ENCODE results near the gene RBM4B.

The RBM4B gene

GRCh38 chr11:66626382-66626781 is 51.3 kb downstream of the RBM4B start:
- TF ChIP-seq ZFX (IDR thresholded peaks at IDR 0.05) = no peak
- TF ChIP-seq, protein P1, sequence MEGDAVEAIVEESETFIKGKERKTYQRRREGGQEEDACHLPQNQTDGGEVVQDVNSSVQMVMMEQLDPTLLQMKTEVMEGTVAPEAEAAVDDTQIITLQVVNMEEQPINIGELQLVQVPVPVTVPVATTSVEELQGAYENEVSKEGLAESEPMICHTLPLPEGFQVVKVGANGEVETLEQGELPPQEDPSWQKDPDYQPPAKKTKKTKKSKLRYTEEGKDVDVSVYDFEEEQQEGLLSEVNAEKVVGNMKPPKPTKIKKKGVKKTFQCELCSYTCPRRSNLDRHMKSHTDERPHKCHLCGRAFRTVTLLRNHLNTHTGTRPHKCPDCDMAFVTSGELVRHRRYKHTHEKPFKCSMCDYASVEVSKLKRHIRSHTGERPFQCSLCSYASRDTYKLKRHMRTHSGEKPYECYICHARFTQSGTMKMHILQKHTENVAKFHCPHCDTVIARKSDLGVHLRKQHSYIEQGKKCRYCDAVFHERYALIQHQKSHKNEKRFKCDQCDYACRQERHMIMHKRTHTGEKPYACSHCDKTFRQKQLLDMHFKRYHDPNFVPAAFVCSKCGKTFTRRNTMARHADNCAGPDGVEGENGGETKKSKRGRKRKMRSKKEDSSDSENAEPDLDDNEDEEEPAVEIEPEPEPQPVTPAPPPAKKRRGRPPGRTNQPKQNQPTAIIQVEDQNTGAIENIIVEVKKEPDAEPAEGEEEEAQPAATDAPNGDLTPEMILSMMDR (conservative IDR thresholded peaks at IDR 0.05) = no peak
- H3K27ac ChIP-seq = no peak overlapping the region

GRCh38 chr11:66625752-66626149 is 51.9 kb downstream of the RBM4B start:
- TF ChIP-seq, protein P1 (conservative IDR thresholded peaks at IDR 0.05) = no peak
- no peak for TF ChIP-seq ZFX (IDR thresholded peaks at IDR 0.05)
- no peak overlapping the region for H3K27ac ChIP-seq

DNA sequence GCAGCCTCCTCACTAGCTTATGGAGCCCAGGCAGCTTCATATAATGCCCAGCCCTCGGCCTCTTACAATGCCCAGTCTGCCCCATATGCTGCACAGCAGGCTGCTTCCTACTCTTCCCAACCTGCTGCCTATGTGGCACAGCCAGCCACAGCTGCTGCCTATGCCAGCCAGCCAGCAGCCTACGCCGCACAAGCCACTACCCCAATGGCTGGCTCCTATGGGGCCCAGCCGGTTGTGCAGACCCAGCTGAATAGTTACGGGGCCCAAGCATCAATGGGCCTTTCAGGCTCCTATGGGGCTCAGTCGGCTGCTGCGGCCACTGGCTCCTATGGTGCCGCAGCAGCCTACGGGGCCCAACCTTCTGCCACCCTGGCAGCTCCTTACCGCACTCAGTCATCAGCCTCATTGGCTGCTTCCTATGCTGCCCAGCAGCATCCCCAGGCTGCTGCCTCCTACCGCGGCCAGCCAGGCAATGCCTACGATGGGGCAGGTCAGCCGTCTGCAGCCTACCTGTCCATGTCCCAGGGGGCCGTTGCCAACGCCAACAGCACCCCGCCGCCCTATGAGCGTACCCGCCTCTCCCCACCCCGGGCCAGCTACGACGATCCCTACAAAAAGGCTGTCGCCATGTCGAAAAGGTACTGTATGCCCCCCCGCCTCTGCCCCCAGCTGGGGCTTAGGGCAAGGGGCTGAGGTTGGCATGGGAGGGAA is 52.5 kb downstream of the RBM4B start:
- TF ChIP-seq, protein P1 (conservative IDR thresholded peaks at IDR 0.05) = no peak
- no peak for TF ChIP-seq ZFX (IDR thresholded peaks at IDR 0.05)
- no peak overlapping the region for H3K27ac ChIP-seq

GRCh38 chr11:66624450-66624849 is 53.2 kb downstream of the RBM4B start:
- TF ChIP-seq, protein P1 (conservative IDR thresholded peaks at IDR 0.05) = no peak
- TF ChIP-seq ZFX (IDR thresholded peaks at IDR 0.05) = no peak
- H3K27ac ChIP-seq = no peak overlapping the region

DNA sequence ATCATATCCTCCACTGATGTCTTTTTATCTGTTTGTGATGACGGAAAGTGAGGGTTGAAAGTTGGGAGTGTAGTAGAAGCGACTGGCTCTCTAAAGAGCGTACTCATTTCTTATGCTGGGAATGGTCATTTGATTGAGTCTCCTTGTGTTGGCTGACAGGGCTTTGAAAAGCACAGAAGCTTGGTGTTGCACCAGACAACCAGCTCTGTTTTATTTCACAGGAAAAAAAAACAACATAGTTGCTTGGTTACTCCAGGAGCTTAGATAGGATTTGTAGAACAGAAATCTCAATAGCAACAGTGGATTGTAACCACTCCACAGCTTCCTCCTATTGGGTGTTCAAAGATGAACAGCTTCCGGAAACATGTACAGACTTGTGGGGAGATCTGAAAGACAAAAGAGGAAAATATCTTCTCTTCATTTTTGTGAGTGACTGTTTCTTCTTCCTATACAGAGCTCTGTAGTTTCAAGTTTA is 58.6 kb downstream of the RBM4B start:
- TF ChIP-seq, protein P1 (conservative IDR thresholded peaks at IDR 0.05) = no peak
- TF ChIP-seq ZFX (IDR thresholded peaks at IDR 0.05) = no peak
- H3K27ac ChIP-seq = no peak overlapping the region; the same call in 1 of the 2 replicates

DNA sequence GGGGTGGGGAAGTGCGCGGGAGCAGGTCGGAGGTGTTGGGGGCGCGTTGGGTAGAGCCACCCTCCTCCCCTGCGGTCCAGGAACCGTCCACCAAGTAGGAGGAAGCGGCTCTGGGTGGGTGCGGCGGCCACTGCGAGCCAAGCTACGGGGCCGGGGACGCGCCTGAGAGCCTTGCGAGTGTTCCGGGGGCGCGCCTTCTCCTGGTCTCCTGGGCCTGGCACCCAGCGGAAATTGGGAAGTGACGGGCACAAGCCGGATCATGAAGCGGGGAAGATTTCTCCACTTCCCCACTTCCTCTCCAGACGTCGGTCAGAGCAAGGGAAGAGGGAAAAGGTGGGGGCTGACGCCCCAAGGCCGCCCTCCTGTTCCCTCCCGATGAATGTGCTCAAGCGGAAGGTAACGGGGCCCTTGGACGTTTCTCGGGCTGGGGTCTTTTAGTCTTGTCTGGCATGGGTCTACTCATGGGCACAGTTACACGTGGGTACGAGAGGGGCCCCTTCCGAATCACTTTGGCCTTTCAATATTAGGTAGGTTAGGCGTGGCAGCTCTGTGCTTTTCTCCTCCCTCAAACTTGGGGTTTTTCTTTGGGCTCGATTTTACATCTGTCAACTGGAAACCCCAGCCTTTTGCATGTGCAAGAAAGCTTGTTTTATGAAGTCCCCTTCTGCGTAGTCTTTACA is 60.4 kb downstream of the RBM4B start:
- peak overlapping the region; percentile 94 for H3K27ac ChIP-seq
- TF ChIP-seq, protein P1 (conservative IDR thresholded peaks at IDR 0.05) = no peak
- TF ChIP-seq ZFX (IDR thresholded peaks at IDR 0.05) = no peak
